ENCODE measurements around the gene AEN.
"Not testable (repeated sequence)": the region's sequence is repeated elsewhere in the genome, so short reads cannot be mapped to it uniquely, and the experiment has no call there.

The AEN gene

GRCh38 chr15:88630798-88631463 is 9.8 kb downstream of the AEN start:
- no peak for DNase-seq (ENCODE audit: low read depth in 2 of 2)

- DNase-seq (ENCODE audit: low read depth in 2 of 2): no peak
These were observed 10.4 kb downstream of the AEN start for GRCh38 chr15:88631464-88632028.

GRCh38 chr15:88632797-88633196 is 11.7 kb downstream of the AEN start:
- DNase-seq (ENCODE audit: low read depth in 2 of 2): not testable (repeated sequence)

GRCh38 chr15:88634449-88634848 is 13.3 kb downstream of the AEN start:
- DNase-seq (ENCODE audit: low read depth in 2 of 2): no peak

- no peak for DNase-seq (ENCODE audit: low read depth in 2 of 2)
These were observed 14.2 kb downstream of the AEN start for GRCh38 chr15:88635318-88635717.

GRCh38 chr15:88636050-88636449 is 14.9 kb downstream of the AEN start:
- peak in 1 of 2 donors; percentile 29 for DNase-seq (ENCODE audit: low read depth in 2 of 2)

GRCh38 chr15:88636654-88637053 is 15.5 kb downstream of the AEN start:
- no peak for DNase-seq (ENCODE audit: low read depth in 2 of 2)

GRCh38 chr15:88637436-88637835 is 16.3 kb downstream of the AEN start:
- no peak for DNase-seq (ENCODE audit: low read depth in 2 of 2)

- DNase-seq (ENCODE audit: low read depth in 2 of 2): no peak
These were observed 16.9 kb downstream of the AEN start for GRCh38 chr15:88637841-88638625.

- peak; percentile 85 to 93 for DNase-seq (ENCODE audit: low read depth in 2 of 2)
These were observed 17.7 kb downstream of the AEN start, which contains the start of gene ISG20 for GRCh38 chr15:88638626-88639372. ISG20 (plus strand) TSS chr15:88639016; CDS start chr15:88639367, 351 bp downstream.

GRCh38 chr15:88641959-88642452 is 20.9 kb downstream of the AEN start:
- DNase-seq (ENCODE audit: low read depth in 2 of 2): no peak

- DNase-seq (ENCODE audit: low read depth in 2 of 2): not testable (repeated sequence)
These were observed 21.4 kb downstream of the AEN start for GRCh38 chr15:88642514-88642913.

GRCh38 chr15:88644741-88645140 is 23.6 kb downstream of the AEN start:
- no peak for DNase-seq (ENCODE audit: low read depth in 2 of 2)

- no peak for DNase-seq (ENCODE audit: low read depth in 2 of 2)
These were observed 24.3 kb downstream of the AEN start for GRCh38 chr15:88645171-88646087.

GRCh38 chr15:88646088-88646405 is 24.9 kb downstream of the AEN start:
- DNase-seq (ENCODE audit: low read depth in 2 of 2): no peak

GRCh38 chr15:88646951-88647350 is 25.8 kb downstream of the AEN start:
- no peak for DNase-seq (ENCODE audit: low read depth in 2 of 2)

- DNase-seq (ENCODE audit: low read depth in 2 of 2): no peak
These were observed 26.4 kb downstream of the AEN start for GRCh38 chr15:88647351-88648105.

- DNase-seq (ENCODE audit: low read depth in 2 of 2): no peak
These were observed 27.4 kb downstream of the AEN start for GRCh38 chr15:88648357-88649214.

GRCh38 chr15:88649286-88649733 is 28.2 kb downstream of the AEN start:
- DNase-seq (ENCODE audit: low read depth in 2 of 2): peak; percentile 72 to 76

All from stimulated activated CD8-positive, alpha-beta memory T cell treated with anti-CD3 and anti-CD28 coated beads, Interleukin-2, amount 100 ng/mL, for 48 hours (primary cell).